ENCODE results near the gene GALNT13. TPM values are rescaled to one million over a fixed set of nuclear protein-coding genes. Genes with fewer than 3 reads are reported as not detected.

Gene GALNT13
- total RNA-seq, 1 donor from 2014 or later: 0.49 TPM

- intact Hi-C loops (cut with DNase I): no loop called here
- no peak for DNase-seq (ENCODE audit: low spot score)
- ATAC-seq: no peak
Measured at GRCh38 chr2:153939124-153939796, 67.5 kb downstream of the GALNT13 start.

- intact Hi-C loops (cut with DNase I): no loop called here
- DNase-seq (ENCODE audit: low spot score): no peak
- no peak for ATAC-seq
Measured at GRCh38 chr2:153940511-153940910, 68.8 kb downstream of the GALNT13 start.

- intact Hi-C loops (cut with DNase I): no loop called here
- DNase-seq (ENCODE audit: low spot score): no peak
- ATAC-seq: no peak
Measured at GRCh38 chr2:153944800-153945199, 73.1 kb downstream of the GALNT13 start.

DNA sequence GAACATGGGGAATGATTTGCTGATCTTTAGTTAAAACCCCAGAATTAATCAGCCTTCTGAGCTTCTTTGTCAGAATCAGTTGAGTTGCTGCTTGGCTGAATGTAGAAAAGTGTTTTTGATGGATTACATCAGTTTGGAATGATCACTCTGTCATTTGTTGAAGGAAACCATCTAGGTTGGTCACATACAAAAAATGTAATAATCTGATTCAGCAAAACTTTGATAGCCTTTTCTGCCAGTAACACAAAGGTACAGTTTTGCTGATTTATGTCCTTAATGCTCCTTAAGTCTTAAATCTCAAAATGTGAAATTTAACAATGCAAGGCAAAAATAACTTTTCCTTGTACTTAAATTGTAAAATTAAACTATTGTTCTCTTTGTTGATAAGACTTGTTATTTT lies 74.3 kb downstream of the GALNT13 start:
- no peak for ATAC-seq
- intact Hi-C loops (cut with DNase I): no loop called here
- no peak for DNase-seq (ENCODE audit: low spot score)

- DNase-seq (ENCODE audit: low spot score) (no peak), ATAC-seq (no peak)
Measured at GRCh38 chr2:153953761-153954160, 82.0 kb downstream of the GALNT13 start.

GRCh38 chr2:153963256-153963655 lies 91.5 kb downstream of the GALNT13 start:
- no peak for ATAC-seq
- DNase-seq (ENCODE audit: low spot score): no peak
- intact Hi-C loops (cut with DNase I): no loop called here

More at GRCh38 chr2:153953761-153954160, 82.0 kb downstream of the GALNT13 start:
- intact Hi-C loops (cut with DNase I): loop anchor here (5.0 kb wide), 1 partner anchor 429 kb away; no protein-coding TSS in a partner anchor

- intact Hi-C loops (cut with DNase I): no loop called here
- no peak for DNase-seq (ENCODE audit: low spot score)
- ATAC-seq: no peak
Measured at GRCh38 chr2:153967248-153967973, 95.7 kb downstream of the GALNT13 start.

- no peak for DNase-seq (ENCODE audit: low spot score)
- intact Hi-C loops (cut with DNase I): no loop called here
- ATAC-seq: no peak
Measured at GRCh38 chr2:153971250-153971649, 99.5 kb downstream of the GALNT13 start.

- ATAC-seq (no peak), DNase-seq (ENCODE audit: low spot score) (no peak)
- intact Hi-C loops (cut with DNase I): no loop called here
Measured at GRCh38 chr2:153971855-153972254, 100.1 kb downstream of the GALNT13 start.

- intact Hi-C loops (cut with DNase I): no loop called here
Measured at GRCh38 chr2:153972412-153972811, 100.7 kb downstream of the GALNT13 start.

GRCh38 chr2:153986488-153987229 lies 114.9 kb downstream of the GALNT13 start:
- intact Hi-C loops (cut with DNase I): no loop called here
- DNase-seq (ENCODE audit: low spot score): no peak
- no peak for ATAC-seq

More at GRCh38 chr2:153972412-153972811, 100.7 kb downstream of the GALNT13 start:
- ATAC-seq: no peak
- DNase-seq (ENCODE audit: low spot score): no peak

GRCh38 chr2:153990771-153991170 lies 119.0 kb downstream of the GALNT13 start:
- ATAC-seq: peak; percentile 26
- intact Hi-C loops (cut with DNase I): no loop called here
- DNase-seq (ENCODE audit: low spot score): no peak

DNA sequence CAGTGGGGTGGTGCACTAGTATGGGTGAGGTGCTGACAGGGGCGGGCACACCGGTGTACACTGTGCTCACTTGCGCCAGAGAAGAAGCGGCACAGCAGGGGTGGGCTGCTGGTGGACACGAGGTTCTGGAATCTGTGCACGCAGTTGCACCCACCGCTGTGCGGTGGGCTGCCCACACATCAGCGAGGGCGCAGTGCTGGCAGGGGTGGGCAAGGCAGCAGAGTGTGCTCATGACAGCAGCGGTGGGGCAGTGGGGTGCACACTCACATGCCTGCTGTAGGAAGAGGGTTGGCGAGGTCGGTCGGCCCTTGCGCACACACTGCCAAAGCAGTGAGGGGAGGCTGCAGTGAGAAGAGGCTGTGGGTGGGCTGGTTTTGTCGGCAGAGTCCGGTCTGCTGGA lies 141.8 kb downstream of the GALNT13 start:
- intact Hi-C loops (cut with DNase I): no loop called here
- no peak for ATAC-seq
- no peak for DNase-seq (ENCODE audit: low spot score)

DNA sequence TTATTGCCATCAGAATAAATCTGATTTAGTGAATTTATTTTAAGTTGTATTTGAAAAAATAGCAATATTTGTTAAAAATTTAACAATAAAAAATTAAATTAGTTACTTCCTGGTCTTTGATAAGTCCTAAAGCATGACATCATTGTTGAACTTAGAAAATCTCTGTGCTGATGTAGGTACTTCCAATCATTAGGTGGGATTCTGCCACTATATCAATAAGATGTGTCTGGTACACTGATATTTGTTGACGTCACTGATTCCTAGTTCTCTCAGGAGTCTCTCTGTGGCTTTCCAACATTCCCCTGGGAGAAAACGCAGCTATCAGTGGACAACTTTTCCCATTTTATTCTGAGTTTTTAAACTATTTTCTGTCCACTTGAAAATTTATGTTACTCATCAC lies 143.5 kb downstream of the GALNT13 start:
- intact Hi-C loops (cut with DNase I): no loop called here
- no peak for DNase-seq (ENCODE audit: low spot score)
- ATAC-seq: no peak

DNA sequence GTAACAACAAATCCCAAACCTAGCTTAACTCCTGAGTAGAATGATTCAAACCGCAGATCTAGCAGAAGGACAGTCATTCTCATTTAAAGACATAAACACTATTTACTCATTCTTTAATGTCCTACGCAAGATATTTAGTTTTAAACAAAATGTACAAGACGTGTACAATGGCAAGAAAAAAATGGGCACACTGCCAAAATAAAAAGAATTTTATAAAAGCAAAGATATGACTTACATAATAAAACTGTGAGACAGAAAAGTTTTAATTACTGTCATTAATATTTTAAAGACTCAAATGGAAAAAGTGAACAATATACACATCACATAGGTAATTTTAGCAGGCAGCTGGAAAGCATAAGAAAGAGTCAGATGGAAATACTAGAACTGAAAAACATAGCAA lies 157.8 kb downstream of the GALNT13 start:
- DNase-seq (ENCODE audit: low spot score) (no peak), ATAC-seq (no peak)
- intact Hi-C loops (cut with DNase I): no loop called here

- ATAC-seq (no peak), DNase-seq (ENCODE audit: low spot score) (no peak)
- intact Hi-C loops (cut with DNase I): no loop called here
Measured at GRCh38 chr2:154032220-154032619, 160.5 kb downstream of the GALNT13 start.

DNA sequence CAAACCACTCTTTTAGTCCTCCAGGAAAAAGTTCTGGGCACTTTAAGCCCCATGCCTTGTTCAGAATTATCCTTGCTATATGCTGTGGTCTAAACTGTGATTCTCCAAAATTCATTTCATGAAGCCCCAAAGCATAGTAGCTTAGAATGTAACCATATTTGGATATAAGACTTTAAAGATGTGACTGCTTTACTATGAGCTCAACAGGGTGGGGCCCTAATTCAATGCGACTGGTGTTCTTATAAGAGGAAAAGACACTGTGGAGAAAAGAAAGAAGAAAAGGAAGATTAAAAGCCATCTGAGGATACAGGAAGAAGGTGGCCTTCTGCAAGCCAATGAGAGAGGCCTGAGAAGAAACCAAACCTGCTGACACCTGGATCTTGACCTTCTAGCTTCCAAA lies 174.8 kb downstream of the GALNT13 start:
- intact Hi-C loops (cut with DNase I): no loop called here
- ATAC-seq: no peak

DNA sequence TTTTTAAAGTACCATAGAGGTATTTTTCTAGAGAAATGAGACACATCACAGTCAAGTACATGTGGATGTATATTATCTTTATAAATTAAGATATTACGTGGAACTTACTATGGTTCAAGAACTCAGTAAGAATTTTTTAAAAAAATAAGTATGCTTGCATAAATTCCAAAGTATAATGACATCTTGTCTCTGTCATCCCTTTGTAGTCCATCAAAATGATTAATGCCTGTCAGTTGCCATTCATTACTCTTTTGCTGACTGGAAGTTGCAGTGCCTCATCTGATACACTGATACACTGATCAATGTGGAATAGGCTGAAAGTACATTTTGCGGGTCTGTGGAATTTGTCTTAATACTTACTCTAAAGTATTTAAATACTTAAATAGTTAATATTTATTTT lies 177.2 kb downstream of the GALNT13 start:
- ATAC-seq (no peak), DNase-seq (ENCODE audit: low spot score) (no peak)

More for the DNA sequence above, 174.8 kb downstream of the GALNT13 start:
- no peak for DNase-seq (ENCODE audit: low spot score)

GRCh38 chr2:154049561-154049960 lies 177.8 kb downstream of the GALNT13 start:
- intact Hi-C loops (cut with DNase I): no loop called here
- DNase-seq (ENCODE audit: low spot score): no peak
- no peak for ATAC-seq

More for the DNA sequence above, 177.2 kb downstream of the GALNT13 start:
- intact Hi-C loops (cut with DNase I): no loop called here

DNA sequence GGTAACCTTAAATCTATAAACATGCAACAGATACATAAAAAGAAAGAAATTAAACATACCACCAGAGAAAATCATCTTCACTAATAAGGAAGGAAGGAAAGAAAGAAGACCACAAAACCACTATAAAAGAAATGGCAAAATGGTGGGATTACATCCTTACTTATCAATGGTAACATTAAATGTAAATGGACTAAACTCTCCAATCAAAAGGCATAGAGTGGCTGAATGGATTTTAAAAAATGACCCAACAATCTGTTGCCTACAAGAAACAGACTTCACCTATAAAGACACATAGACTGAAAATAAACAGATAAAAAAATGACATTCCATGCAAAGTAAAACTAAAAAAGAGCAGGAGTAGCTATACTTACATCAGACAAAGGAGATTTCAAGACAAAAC lies 195.4 kb downstream of the GALNT13 start:
- intact Hi-C loops (cut with DNase I): no loop called here
- ATAC-seq: no peak
- no peak for DNase-seq (ENCODE audit: low spot score)

Data from sciatic nerve (tissue), 2 donors.